ENCODE data around the gene RMRP. TPM values are rescaled to one million over a fixed set of nuclear protein-coding genes. Genes with fewer than 3 reads are reported as not detected.

The RMRP gene
- total and polyA plus RNA-seq, 2 donors from 2014 or later = 36,256 TPM; not detected in 1

DNA sequence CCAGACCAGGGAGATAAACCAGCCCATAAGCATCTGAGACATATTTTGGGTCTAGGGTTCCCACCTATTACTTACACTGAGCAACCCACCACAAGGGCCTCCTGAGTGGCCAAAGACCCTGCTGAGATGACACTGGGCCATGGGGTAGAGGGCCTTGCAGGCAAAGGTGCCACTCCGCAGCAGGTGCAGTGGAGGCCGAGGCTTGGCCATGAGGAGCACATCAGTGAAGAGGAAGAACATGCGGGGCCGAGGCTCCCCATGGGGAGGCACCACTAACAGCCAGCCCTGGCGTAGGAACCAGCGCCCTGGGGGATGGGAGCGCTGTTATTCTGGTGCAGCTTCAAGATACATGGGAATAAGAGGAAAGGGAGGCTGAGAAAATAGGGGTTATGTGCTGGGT is 4.6 kb upstream of the RMRP start:
- no peak overlapping the region for H3K9ac ChIP-seq (ENCODE audit: low read length in 3 of 3)
- TF ChIP-seq, protein P1, sequence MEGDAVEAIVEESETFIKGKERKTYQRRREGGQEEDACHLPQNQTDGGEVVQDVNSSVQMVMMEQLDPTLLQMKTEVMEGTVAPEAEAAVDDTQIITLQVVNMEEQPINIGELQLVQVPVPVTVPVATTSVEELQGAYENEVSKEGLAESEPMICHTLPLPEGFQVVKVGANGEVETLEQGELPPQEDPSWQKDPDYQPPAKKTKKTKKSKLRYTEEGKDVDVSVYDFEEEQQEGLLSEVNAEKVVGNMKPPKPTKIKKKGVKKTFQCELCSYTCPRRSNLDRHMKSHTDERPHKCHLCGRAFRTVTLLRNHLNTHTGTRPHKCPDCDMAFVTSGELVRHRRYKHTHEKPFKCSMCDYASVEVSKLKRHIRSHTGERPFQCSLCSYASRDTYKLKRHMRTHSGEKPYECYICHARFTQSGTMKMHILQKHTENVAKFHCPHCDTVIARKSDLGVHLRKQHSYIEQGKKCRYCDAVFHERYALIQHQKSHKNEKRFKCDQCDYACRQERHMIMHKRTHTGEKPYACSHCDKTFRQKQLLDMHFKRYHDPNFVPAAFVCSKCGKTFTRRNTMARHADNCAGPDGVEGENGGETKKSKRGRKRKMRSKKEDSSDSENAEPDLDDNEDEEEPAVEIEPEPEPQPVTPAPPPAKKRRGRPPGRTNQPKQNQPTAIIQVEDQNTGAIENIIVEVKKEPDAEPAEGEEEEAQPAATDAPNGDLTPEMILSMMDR (IDR thresholded peaks at IDR 0.05; ENCODE audit: borderline replicate concordance, extremely low read depth, insufficient read depth) = no peak
- DNase-seq (no peak), FAIRE-seq (no peak)
- no peak overlapping the region for H3K4me3 ChIP-seq (ENCODE audit: low read length in 3 of 3)
- no peaks in the 10 kb centered on the region for H3K27me3 ChIP-seq (ENCODE audit: control insufficient read depth, insufficient read depth, low read length)
- no peak overlapping the region for H3K27ac ChIP-seq (ENCODE audit: low read depth in 2 of 2, low read length in 2 of 2)
- peaks cover 0 to 18% (median 14%) of the 10 kb centered on the region in 3 donors for H3K4me1 ChIP-seq (ENCODE audit: control insufficient read depth in 2 of 3, insufficient read depth in 2 of 3, low read depth in 1 of 3, low read length in 3 of 3)
- intact Hi-C loops (cut with DNase I) = no loop called here
- H3K9me3 ChIP-seq (ENCODE audit: control insufficient read depth in 2 of 3, insufficient read depth in 1 of 3, low read length in 3 of 3) = no peaks in the 10 kb centered on the region
- H3K36me3 ChIP-seq (ENCODE audit: control insufficient read depth in 2 of 3, insufficient read depth in 3 of 3, low read length in 3 of 3) = peaks cover 0 to 10% (median 3%) of the 10 kb centered on the region in 3 donors

DNA sequence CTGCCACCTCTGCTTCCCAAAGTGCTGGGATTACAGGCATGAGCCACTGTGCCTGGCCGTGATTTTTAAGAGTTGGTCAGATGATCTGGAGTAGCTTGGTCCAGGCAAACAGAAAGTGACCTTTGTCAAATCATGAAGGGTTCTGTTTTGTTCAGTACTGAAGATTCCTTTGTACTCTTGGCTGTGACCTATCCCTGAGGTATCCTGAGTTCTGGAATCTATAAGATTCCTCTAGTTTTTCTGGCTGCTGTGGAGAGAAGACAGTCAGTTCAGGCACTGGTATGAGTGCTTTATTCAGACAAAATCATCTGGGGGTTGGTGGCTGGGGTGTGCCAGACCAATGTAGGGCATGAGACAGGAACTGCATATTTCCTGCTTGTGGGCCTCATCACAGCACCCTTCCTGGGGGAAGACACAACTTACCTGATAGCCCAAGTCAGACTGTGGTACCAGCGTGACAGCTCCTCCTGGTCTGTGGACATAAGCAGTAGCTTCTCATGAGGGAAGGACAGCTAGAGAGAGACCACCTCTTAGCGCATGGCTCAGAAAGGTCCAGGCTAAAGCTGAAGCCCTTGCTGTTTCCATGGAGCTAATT is 4.0 kb upstream of the RMRP start:
- FAIRE-seq = no peak
- Histone ChIP-seq H3K4me3 (ENCODE audit: low read length in 3 of 3) (no peak overlapping the region), H3K27me3 (ENCODE audit: control insufficient read depth, insufficient read depth, low read length) (no peaks in the 10 kb centered on the region), H3K9ac (ENCODE audit: low read length in 3 of 3) (no peak overlapping the region), H3K9me3 (ENCODE audit: control insufficient read depth in 2 of 3, insufficient read depth in 1 of 3, low read length in 3 of 3) (no peaks in the 10 kb centered on the region), H3K36me3 (ENCODE audit: control insufficient read depth in 2 of 3, insufficient read depth in 3 of 3, low read length in 3 of 3) (peaks cover 0 to 10% (median 3%) of the 10 kb centered on the region in 3 donors), H3K4me1 (ENCODE audit: control insufficient read depth in 2 of 3, insufficient read depth in 2 of 3, low read depth in 1 of 3, low read length in 3 of 3) (peaks cover 0 to 22% (median 18%) of the 10 kb centered on the region in 3 donors), H3K27ac (ENCODE audit: low read depth in 2 of 2, low read length in 2 of 2) (no peak overlapping the region)
- TF ChIP-seq, protein P1 (IDR thresholded peaks at IDR 0.05; ENCODE audit: borderline replicate concordance, extremely low read depth, insufficient read depth) = no peak
- no peak for DNase-seq
- intact Hi-C loops (cut with DNase I) = no loop called here

DNA sequence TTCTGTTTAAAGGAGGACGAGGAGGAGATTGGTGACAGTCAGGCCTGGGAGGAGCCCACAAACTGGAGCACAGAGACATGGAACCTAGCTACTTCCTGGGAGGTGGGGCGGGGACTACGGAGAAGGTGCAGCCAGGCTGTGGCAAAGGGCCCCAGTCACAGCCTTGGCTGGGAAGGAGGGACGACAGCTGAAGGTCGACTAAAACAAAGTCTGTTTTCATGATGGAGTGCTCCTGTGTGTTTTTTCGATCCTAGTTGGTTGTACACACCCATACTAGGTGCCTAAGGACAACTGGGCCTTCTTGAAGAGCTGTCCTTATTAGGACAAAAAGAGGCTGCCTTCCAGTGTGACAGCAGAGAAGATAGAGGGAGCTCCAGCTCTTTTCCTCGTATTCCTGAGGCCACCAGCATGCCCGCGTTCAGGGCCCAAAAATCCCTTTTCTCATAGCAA is 3.2 kb upstream of the RMRP start:
- Histone ChIP-seq H3K4me3 (ENCODE audit: low read length in 3 of 3) (no peak overlapping the region), H3K27me3 (ENCODE audit: control insufficient read depth, insufficient read depth, low read length) (no peaks in the 10 kb centered on the region), H3K36me3 (ENCODE audit: control insufficient read depth in 2 of 3, insufficient read depth in 3 of 3, low read length in 3 of 3) (peaks cover 0 to 10% (median 3%) of the 10 kb centered on the region in 3 donors), H3K9me3 (ENCODE audit: control insufficient read depth in 2 of 3, insufficient read depth in 1 of 3, low read length in 3 of 3) (no peaks in the 10 kb centered on the region), H3K9ac (ENCODE audit: low read length in 3 of 3) (no peak overlapping the region), H3K4me1 (ENCODE audit: control insufficient read depth in 2 of 3, insufficient read depth in 2 of 3, low read depth in 1 of 3, low read length in 3 of 3) (peaks cover 0 to 18% (median 15%) of the 10 kb centered on the region in 3 donors), H3K27ac (ENCODE audit: low read depth in 2 of 2, low read length in 2 of 2) (no peak overlapping the region)
- TF ChIP-seq, protein P1 (IDR thresholded peaks at IDR 0.05; ENCODE audit: borderline replicate concordance, extremely low read depth, insufficient read depth) = peak; percentile 33
- FAIRE-seq (no peak), DNase-seq (no peak)
- intact Hi-C loops (cut with DNase I) = no loop called here

Measured in kidney (tissue), 14 donors.